ENCODE measurements around the gene KRT8. TPM values are rescaled to one million over a fixed set of nuclear protein-coding genes. Genes with fewer than 3 reads are reported as not detected.
A peak's percentile ranks its signal among the peaks of the same experiment; 100 is the strongest.

The KRT8 gene
- total and polyA plus RNA-seq, 2 of the 13 experiments (the other 11 are each of a cell fraction or from before 2014, with no cell fraction given) = 498 to 718 TPM

DNA sequence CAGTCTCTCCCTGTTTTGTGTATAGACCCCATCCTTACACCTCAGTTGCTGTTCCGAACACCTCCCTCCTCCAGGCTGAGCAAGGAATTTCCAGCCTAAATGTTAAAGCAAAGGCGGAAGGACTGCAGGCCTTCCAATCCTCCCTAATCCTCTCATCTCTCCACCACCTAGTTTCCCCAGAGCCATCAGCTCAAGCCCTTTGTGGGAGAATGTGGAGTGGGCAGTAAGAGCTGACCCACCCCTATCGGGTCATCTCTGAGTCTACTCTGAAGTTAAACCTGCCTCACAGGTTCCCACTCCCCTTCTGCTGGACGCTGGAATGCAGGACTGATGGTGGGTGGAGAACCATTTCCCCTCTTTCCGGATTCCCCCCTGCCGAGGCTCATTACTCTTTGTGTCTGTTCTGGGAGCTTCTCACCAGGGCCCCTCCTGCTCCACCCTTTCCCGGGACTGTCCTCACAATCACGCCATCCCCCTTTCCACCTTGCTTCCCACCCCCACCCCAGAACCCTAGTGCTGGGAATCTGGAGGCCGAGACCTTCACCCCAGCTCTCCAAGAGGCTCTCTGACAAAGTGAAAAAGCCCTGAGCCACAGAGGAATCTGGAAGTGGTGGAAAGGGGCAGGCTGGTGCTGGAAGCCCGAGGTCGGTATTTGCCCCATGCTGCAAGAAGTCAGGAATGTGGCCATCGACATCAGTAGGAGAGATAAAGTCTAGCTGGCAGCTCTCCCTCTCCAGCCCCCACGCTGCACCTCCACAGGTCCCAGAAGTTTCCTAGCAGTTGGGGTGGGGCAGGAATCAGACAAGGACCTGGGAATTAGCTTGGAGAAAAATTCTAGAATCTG is 40.7 kb upstream of the KRT8 start (continued):
- no peak for TF ChIP-seq CBX2 (IDR thresholded peaks at IDR 0.05; ENCODE audit: low read depth, low read length)
- no peak for TF ChIP-seq CBX2 (CRISPR knock-in tag; IDR thresholded peaks at IDR 0.05; ENCODE audit: low read depth)
- TF ChIP-seq TGIF2 (CRISPR knock-in tag; IDR thresholded peaks at IDR 0.05) = no peak
- no peak for TF ChIP-seq ZGPAT (CRISPR knock-in tag; IDR thresholded peaks at IDR 0.05)
- no peak for TF ChIP-seq KLF15 (CRISPR knock-in tag; IDR thresholded peaks at IDR 0.05; ENCODE audit: borderline replicate concordance)
- no peak for TF ChIP-seq MAFG (CRISPR knock-in tag; IDR thresholded peaks at IDR 0.05)
- no peak for TF ChIP-seq ZSCAN12 (CRISPR knock-in tag; IDR thresholded peaks at IDR 0.05)
- TF ChIP-seq, protein P1, sequence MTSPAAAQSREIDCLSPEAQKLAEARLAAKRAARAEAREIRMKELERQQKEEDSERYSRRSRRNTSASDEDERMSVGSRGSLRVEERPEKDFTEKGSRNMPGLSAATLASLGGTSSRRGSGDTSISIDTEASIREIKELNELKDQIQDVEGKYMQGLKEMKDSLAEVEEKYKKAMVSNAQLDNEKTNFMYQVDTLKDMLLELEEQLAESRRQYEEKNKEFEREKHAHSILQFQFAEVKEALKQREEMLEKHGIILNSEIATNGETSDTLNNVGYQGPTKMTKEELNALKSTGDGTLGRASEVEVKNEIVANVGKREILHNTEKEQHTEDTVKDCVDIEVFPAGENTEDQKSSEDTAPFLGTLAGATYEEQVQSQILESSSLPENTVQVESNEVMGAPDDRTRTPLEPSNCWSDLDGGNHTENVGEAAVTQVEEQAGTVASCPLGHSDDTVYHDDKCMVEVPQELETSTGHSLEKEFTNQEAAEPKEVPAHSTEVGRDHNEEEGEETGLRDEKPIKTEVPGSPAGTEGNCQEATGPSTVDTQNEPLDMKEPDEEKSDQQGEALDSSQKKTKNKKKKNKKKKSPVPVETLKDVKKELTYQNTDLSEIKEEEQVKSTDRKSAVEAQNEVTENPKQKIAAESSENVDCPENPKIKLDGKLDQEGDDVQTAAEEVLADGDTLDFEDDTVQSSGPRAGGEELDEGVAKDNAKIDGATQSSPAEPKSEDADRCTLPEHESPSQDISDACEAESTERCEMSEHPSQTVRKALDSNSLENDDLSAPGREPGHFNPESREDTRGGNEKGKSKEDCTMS (CRISPR knock-in tag; conservative IDR thresholded peaks at IDR 0.05) = no peak
- TF ChIP-seq, protein P2, sequence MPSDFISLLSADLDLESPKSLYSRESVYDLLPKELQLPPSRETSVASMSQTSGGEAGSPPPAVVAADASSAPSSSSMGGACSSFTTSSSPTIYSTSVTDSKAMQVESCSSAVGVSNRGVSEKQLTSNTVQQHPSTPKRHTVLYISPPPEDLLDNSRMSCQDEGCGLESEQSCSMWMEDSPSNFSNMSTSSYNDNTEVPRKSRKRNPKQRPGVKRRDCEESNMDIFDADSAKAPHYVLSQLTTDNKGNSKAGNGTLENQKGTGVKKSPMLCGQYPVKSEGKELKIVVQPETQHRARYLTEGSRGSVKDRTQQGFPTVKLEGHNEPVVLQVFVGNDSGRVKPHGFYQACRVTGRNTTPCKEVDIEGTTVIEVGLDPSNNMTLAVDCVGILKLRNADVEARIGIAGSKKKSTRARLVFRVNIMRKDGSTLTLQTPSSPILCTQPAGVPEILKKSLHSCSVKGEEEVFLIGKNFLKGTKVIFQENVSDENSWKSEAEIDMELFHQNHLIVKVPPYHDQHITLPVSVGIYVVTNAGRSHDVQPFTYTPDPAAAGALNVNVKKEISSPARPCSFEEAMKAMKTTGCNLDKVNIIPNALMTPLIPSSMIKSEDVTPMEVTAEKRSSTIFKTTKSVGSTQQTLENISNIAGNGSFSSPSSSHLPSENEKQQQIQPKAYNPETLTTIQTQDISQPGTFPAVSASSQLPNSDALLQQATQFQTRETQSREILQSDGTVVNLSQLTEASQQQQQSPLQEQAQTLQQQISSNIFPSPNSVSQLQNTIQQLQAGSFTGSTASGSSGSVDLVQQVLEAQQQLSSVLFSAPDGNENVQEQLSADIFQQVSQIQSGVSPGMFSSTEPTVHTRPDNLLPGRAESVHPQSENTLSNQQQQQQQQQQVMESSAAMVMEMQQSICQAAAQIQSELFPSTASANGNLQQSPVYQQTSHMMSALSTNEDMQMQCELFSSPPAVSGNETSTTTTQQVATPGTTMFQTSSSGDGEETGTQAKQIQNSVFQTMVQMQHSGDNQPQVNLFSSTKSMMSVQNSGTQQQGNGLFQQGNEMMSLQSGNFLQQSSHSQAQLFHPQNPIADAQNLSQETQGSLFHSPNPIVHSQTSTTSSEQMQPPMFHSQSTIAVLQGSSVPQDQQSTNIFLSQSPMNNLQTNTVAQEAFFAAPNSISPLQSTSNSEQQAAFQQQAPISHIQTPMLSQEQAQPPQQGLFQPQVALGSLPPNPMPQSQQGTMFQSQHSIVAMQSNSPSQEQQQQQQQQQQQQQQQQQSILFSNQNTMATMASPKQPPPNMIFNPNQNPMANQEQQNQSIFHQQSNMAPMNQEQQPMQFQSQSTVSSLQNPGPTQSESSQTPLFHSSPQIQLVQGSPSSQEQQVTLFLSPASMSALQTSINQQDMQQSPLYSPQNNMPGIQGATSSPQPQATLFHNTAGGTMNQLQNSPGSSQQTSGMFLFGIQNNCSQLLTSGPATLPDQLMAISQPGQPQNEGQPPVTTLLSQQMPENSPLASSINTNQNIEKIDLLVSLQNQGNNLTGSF (CRISPR knock-in tag; IDR thresholded peaks at IDR 0.05) = no peak
- TF ChIP-seq, protein P3, sequence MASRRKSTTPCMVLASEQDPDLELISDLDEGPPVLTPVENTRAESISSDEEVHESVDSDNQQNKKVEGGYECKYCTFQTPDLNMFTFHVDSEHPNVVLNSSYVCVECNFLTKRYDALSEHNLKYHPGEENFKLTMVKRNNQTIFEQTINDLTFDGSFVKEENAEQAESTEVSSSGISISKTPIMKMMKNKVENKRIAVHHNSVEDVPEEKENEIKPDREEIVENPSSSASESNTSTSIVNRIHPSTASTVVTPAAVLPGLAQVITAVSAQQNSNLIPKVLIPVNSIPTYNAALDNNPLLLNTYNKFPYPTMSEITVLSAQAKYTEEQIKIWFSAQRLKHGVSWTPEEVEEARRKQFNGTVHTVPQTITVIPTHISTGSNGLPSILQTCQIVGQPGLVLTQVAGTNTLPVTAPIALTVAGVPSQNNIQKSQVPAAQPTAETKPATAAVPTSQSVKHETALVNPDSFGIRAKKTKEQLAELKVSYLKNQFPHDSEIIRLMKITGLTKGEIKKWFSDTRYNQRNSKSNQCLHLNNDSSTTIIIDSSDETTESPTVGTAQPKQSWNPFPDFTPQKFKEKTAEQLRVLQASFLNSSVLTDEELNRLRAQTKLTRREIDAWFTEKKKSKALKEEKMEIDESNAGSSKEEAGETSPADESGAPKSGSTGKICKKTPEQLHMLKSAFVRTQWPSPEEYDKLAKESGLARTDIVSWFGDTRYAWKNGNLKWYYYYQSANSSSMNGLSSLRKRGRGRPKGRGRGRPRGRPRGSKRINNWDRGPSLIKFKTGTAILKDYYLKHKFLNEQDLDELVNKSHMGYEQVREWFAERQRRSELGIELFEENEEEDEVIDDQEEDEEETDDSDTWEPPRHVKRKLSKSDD (CRISPR knock-in tag; IDR thresholded peaks at IDR 0.05; ENCODE audit: low read depth) = no peak
- TF ChIP-seq POLR2G (IDR thresholded peaks at IDR 0.05; ENCODE audit: low read depth, low read length) = peak; percentile 33; the same call in 1 of the 2 replicates
- no peak; the same call in 1 of the 2 replicates for TF ChIP-seq POLR2AphosphoS5 (IDR thresholded peaks at IDR 0.05; ENCODE audit: low read depth, low read length)
- TF ChIP-seq RBAK (CRISPR knock-in tag; IDR thresholded peaks at IDR 0.05) = no peak
- no peak for TF ChIP-seq JUNB (CRISPR knock-in tag; IDR thresholded peaks at IDR 0.05; ENCODE audit: borderline replicate concordance)
